GM19324 (cell line): ENCODE results near the gene PDE6D.

ENCODE experiments used
- ATAC-seq: cut with Tn5 transposase; IDR thresholded peaks from one replicate; pipeline ENCODE4 v1.9.1; 2021; ENCODE audit warnings: mild to moderate bottlenecking, moderate library complexity; ENCODE audit not compliant: unreplicated experiment, low FRiP score

The PDE6D gene

GRCh38 chr2:231685349-231686191, 95.5 kb downstream of the PDE6D start:
- ATAC-seq, result no peak

DNA sequence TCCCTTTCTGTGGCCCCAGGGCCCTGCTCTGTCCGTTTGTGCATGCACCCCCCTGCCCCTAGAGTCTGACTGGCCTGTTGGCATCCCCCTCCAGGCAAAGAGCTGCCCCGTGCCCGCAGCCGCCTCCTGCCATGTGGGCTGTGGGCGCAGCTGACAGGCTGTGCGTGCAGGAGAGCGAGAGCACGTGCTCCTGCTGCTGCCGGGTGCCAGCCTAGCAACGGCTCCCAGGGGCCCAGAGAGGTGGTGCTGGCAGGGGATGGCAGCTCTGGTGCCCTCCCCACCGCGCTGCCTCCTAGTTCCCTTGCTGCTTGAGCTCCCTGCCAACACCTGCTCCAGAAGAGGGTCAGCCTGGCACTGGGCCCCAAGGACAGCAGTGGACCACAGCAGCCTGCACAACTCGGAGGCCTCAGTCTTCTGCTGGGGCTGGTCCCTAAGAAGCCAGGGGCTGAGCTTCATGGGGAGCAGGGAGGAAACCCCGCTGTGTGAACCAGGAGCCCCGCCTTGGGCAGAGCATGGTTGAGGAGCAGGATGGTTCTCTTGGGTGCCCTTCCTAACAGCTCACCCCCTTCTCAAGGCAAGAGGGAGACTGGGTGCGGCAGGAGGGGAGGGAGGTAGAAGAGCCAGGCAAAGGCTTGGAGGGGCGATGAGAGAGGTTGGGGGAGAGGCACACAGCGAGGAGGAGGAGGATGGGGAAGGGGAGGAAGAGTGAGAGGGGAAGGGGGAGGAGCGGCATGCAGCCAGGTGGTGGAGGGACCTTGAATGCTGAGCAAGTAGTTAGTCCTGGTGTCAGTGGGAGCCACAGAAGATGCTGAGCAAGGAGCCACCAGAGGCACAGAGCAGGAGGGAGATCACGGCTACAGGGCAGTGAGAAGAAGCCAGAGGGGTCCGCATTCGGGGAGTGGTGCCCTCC, 96.5 kb downstream of the PDE6D start:
- ATAC-seq, result no peak

- ATAC-seq, result no peak
Observed at GRCh38 chr2:231683292-231684235, 97.5 kb downstream of the PDE6D start.

DNA sequence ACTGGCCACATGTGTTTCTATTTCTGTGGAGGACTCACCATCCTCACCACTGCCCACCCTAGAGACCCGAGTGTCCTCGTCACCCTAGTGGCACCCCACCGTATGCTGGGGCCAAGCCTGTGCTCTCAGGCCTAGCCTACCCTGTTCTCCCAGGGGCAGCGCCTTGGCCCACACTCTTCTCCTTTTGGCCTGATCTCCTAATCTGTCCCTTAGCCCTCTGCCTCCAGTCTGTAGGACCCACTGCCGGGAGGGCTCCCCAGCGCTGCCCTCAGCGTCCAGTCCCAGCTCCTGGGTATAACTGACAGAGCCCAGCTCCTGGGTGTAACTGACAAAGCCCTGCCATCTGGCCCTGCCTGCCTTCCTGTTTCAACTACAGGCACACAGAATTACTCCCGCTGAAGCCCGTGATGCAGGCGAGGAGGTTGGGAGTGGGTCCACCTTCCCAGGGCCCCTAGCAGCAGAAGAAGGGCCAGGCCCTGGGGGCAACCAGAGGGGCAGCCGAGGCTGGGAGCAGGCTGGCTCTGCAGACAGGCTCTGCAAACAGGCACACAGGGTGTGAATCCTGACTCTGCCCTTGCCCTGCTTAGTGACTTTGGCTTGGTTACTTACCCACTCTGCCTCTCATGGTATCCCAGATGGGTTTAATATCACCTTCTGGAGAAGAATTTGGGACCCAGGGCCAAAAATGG, 98.3 kb downstream of the PDE6D start:
- ATAC-seq, result no peak
